ENCODE measurements around the gene LPXN. TPM values are rescaled to one million over a fixed set of nuclear protein-coding genes. Genes with fewer than 3 reads are reported as not detected.
A peak's percentile ranks its signal among the peaks of the same experiment; 100 is the strongest.

Gene LPXN
- total and polyA plus RNA-seq, 2 donors (not counting 3 experiments of a cell fraction or from before 2014, with no cell fraction given) = 6.2 TPM

DNA sequence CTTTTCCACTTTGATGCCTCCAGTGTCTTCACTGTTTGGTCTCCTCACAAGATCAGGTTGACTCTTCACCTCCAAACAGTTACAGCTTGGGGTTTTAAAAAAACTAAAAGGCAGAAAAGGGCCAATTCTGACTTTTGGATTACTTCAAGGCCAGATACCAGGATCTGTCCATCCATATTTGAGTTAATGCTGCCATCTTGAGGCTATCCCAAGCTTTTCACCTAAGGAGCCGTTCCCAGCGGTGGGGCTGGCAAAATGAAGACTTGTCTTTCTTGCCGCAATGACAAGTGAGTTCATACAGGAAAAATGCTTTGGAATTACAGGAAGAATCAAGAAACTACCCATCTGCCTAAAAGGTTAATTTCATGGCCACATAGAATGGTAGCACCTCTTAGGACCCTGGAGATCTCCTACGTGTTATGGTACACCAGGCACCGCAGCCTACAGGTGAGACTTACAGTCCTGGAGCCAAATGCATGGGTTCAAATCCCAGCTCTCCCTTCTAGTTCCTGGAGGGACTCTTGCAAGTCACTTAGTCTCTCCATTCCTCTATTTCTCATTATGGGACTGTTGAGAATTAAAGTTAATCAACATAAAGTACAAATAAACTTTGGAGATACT, 61.8 kb downstream of the LPXN start:
- no TSS peak for BruUV-seq (replicated peaks)
- POLR2A ChIA-PET = no interaction called here

More for the DNA sequence above, 61.8 kb downstream of the LPXN start:
- no peaks in the 10 kb centered on the region for H4K20me1 ChIP-seq (replicated peaks; ENCODE audit: control insufficient read depth, extremely low read depth, insufficient read depth, low read length)
- H3K4me2 ChIP-seq (ENCODE audit: insufficient read depth, low read length) = no peak overlapping the region
- dilution Hi-C loops (cut with MboI; ENCODE audit: extremely low pct_ligation_motif_present, low sequenced_read_pairs) = no loop called here
- peaks cover 18 to 32% of the 10 kb centered on the region in 2 experiments for H3K27me3 ChIP-seq (ENCODE audit: control insufficient read depth in 2 of 2, insufficient read depth in 2 of 2, low read length in 2 of 2)
- no peak overlapping the region for H3K4me3 ChIP-seq (replicated peaks in 1 of 3; ENCODE audit: insufficient read depth in 1 of 3, low read depth in 1 of 3, low read length in 3 of 3)
- H2AFZ ChIP-seq (ENCODE audit: low read depth, low read length) = no peak overlapping the region
- H3K9ac ChIP-seq (replicated peaks; ENCODE audit: extremely low read depth, insufficient read depth, low read length) = no peak overlapping the region
- peak; percentile 69 for FAIRE-seq
- no peak overlapping the region for H3K27ac ChIP-seq (ENCODE audit: insufficient read depth, low read depth, low read length)
- DNase-seq (ENCODE audit: low read depth, low spot score) = peak; percentile 73
- no peaks in the 10 kb centered on the region for H3K9me3 ChIP-seq (replicated peaks; ENCODE audit: control insufficient read depth, insufficient read depth, low read length)
- H3K9me1 ChIP-seq (replicated peaks; ENCODE audit: control insufficient read depth, extremely low read depth, insufficient read depth, low read length) = no peaks in the 10 kb centered on the region
- intact Hi-C loops (cut with micrococcal nuclease) = loop anchor here (1.0 to 10.0 kb wide), 9 partner anchors 227 to 1057 kb away; partner anchors contain the start of genes BTBD18 and ZDHHC5
- H3K36me3 ChIP-seq (ENCODE audit: control insufficient read depth in 2 of 2, extremely low read depth in 1 of 2, insufficient read depth in 2 of 2, low read length in 2 of 2) = no peaks in the 10 kb centered on the region
- CTCF ChIA-PET = interaction anchor here (0.7 to 3.6 kb wide), 25 partner anchors 9 to 1265 kb away, joined by 3 to 19 read pairs (median 4); partner anchors contain the start of genes BTBD18 and UBE2L6
- TF ChIP-seq, protein P1, sequence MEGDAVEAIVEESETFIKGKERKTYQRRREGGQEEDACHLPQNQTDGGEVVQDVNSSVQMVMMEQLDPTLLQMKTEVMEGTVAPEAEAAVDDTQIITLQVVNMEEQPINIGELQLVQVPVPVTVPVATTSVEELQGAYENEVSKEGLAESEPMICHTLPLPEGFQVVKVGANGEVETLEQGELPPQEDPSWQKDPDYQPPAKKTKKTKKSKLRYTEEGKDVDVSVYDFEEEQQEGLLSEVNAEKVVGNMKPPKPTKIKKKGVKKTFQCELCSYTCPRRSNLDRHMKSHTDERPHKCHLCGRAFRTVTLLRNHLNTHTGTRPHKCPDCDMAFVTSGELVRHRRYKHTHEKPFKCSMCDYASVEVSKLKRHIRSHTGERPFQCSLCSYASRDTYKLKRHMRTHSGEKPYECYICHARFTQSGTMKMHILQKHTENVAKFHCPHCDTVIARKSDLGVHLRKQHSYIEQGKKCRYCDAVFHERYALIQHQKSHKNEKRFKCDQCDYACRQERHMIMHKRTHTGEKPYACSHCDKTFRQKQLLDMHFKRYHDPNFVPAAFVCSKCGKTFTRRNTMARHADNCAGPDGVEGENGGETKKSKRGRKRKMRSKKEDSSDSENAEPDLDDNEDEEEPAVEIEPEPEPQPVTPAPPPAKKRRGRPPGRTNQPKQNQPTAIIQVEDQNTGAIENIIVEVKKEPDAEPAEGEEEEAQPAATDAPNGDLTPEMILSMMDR (IDR thresholded peaks at IDR 0.05; ENCODE audit: extremely low read depth in 1 of 2, insufficient read depth in 1 of 2, low read depth in 1 of 2, low read length in 2 of 2) = peak; percentile 57 to 68
- TF ChIP-seq JUN (IDR thresholded peaks at IDR 0.05; ENCODE audit: borderline replicate concordance, insufficient read depth, insufficient read length, low read depth) = no peak
- no peak for TF ChIP-seq POLR2A (IDR thresholded peaks at IDR 0.05; ENCODE audit: low read depth, low read length)
- TF ChIP-seq, protein P2, sequence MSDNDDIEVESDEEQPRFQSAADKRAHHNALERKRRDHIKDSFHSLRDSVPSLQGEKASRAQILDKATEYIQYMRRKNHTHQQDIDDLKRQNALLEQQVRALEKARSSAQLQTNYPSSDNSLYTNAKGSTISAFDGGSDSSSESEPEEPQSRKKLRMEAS (IDR thresholded peaks at IDR 0.05; ENCODE audit: insufficient read depth, insufficient read length) = no peak
- no peaks in the 10 kb centered on the region for H3K4me1 ChIP-seq (ENCODE audit: control insufficient read depth, extremely low read depth, insufficient read depth, low read length)
- H3K79me2 ChIP-seq (ENCODE audit: control insufficient read depth, insufficient read depth, low read length) = no peaks in the 10 kb centered on the region

Data from endothelial cell of umbilical vein (primary cell).